GM18508 (cell line): ENCODE measurements around the gene TNFRSF14.

ENCODE experiments used
- ATAC-seq: cut with Tn5 transposase; IDR thresholded peaks from one replicate; pipeline ENCODE4 v1.9.1; 2021; ENCODE audit warnings: moderate number of reproducible peaks; ENCODE audit not compliant: insufficient read depth, unreplicated experiment

The TNFRSF14 gene

GRCh38 chr1:2596530-2597333 lies 40.6 kb downstream of the TNFRSF14 start:
- no peak for ATAC-seq

GRCh38 chr1:2597441-2598328 lies 41.5 kb downstream of the TNFRSF14 start:
- ATAC-seq: no peak

GRCh38 chr1:2598329-2598931 lies 42.3 kb downstream of the TNFRSF14 start:
- ATAC-seq: no peak

GRCh38 chr1:2601721-2602303 lies 45.6 kb downstream of the TNFRSF14 start:
- ATAC-seq: no peak

- ATAC-seq: no peak
These were observed 46.2 kb downstream of the TNFRSF14 start for GRCh38 chr1:2602311-2602835.

- ATAC-seq: no peak
These were observed 46.8 kb downstream of the TNFRSF14 start for GRCh38 chr1:2602866-2603520.

GRCh38 chr1:2603521-2604155 lies 47.5 kb downstream of the TNFRSF14 start:
- ATAC-seq: no peak

GRCh38 chr1:2604156-2604843 lies 48.1 kb downstream of the TNFRSF14 start:
- ATAC-seq: no peak

GRCh38 chr1:2604844-2605508 lies 48.8 kb downstream of the TNFRSF14 start:
- ATAC-seq: no peak

- no peak for ATAC-seq
These were observed 49.6 kb downstream of the TNFRSF14 start for GRCh38 chr1:2605509-2606395.

GRCh38 chr1:2606396-2606880 lies 50.3 kb downstream of the TNFRSF14 start:
- no peak for ATAC-seq

- ATAC-seq: no peak
These were observed 50.9 kb downstream of the TNFRSF14 start for GRCh38 chr1:2606881-2607621.

GRCh38 chr1:2607641-2608091 lies 51.5 kb downstream of the TNFRSF14 start:
- no peak for ATAC-seq

GRCh38 chr1:2609319-2610035 lies 53.3 kb downstream of the TNFRSF14 start:
- no peak for ATAC-seq

- no peak for ATAC-seq
These were observed 54.1 kb downstream of the TNFRSF14 start for GRCh38 chr1:2610036-2610959.
